Stimulated activated CD8-positive, alpha-beta memory T cell treated with anti-CD3 and anti-CD28 coated beads, Interleukin-2, amount 100 ng/mL, for 48 hours (primary cell): ENCODE data around the gene SNX10.

Experiments used
- DNase-seq, 2 donors: peaks; one replicate each; pipeline ENCODE4 v3.0.0-alpha.2; 2020; ENCODE audit warnings: low read depth in 2 of 2

Gene SNX10

DNA sequence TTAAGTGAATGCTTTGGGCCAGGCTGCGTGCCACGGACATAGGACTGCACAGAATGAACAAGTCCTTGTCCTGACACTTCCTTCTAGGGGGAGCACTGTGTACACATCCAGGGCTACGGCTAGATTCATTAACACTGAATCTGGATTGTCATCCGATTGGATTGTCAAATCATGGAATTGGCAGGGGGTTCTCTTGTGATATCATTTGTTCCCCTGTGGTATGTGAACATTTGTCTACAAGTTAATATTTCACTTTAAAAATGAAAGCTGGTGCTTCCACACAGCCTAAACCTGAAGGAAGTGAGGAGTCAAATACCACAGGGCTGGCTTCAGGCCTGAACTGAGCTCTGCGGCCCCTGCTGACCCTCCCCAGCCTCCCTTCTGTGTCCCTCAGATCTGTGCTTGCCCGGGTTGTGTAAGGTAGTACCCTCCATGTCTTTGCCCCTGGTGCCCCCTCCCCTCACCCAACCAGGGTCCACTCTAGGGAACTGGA lies 75.6 kb downstream of the SNX10 start:
- DNase-seq, result no peak

DNA sequence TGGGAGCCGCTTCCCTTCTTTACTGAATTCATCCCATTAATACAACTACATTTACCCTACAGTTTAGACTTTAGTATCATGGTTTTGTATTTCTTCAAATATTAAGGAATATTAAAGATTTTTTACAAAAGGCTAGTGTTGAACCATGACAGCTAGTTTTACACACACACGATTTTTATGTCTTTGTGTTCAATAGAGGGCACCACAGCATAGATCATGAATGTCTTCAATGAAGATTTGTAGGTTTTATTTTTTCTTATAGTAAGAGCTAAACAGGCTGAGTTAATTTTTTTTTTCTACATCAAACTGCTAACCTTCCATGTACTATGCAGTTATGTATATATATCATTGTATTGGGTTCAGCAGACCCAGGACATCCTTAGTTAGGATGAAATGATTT lies 76.9 kb downstream of the SNX10 start:
- no peak for DNase-seq

DNA sequence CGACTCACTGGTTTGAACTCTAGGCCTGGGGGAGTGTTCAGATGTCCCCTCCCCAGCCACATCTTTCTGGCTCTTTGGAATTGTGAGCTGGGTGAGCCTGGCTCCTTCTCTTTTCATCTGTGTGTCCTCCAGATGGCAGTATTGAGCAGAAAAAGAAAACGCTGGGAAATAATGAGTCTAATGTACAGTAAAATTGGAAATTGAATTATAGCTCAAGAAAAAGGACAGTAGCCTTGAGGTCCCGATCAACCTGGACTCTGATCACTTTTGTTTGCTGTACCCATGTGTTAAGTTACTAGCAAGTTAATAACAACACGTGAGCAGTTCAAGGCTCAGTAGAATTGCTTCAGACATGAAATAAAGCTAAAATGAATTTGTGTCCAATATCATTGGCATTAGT lies 77.9 kb downstream of the SNX10 start:
- no peak for DNase-seq

DNA sequence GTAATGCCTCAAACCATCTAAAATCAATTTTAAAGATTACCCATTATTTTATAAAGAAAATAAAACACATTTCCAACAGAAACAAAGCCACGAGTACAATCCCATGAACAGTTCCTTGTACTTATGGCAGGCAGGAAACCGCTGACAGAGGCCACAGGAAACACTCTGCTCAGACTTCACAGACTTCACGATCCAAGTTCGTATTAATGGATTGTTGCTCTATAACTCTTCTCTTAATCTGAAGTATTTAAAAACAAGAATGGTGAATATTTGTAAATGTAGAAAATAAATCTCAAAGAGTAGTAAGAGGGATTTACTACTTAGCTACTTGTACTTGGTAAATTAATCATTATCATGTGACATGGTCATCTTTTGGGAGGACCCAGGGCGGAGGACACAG lies 78.3 kb downstream of the SNX10 start:
- no peak for DNase-seq

DNA sequence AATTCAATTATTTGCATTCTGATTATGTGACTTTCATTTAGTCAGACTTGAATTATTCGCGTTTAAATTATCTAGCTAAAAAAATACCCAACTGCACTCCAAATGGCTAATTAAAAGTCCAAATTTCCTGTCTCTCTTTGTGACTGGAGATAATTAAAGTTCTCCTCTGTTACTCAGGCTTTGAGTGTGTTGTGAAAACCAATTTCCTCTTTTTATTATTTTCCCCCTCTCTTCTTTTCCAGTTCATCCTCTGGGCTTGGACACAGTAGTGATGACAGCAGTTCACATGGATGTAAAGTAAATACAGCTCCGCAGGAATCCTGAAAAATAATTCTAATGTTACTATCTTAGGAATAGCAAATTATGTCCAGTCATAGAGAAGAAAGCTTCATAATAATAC lies 80.6 kb downstream of the SNX10 start:
- DNase-seq, result no peak

DNA sequence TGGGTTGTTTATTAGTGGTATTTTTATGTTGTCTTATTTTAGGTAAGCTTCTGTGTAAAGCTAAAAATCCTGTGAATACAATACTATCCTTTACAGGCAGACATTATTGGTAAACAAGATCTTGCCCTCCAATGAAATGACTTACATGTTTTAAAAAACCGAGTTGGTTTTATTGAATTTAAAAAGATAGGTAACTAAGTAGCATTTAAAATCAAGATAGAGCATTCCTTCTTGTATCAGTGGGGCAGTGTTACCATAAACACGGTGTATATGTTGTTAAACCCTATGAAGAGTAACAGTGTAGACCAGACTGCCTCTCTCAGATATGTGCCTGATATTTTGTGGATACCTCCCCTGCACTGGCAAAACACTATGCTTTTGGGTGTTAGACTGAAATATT lies 81.0 kb downstream of the SNX10 start:
- DNase-seq, result no peak

DNA sequence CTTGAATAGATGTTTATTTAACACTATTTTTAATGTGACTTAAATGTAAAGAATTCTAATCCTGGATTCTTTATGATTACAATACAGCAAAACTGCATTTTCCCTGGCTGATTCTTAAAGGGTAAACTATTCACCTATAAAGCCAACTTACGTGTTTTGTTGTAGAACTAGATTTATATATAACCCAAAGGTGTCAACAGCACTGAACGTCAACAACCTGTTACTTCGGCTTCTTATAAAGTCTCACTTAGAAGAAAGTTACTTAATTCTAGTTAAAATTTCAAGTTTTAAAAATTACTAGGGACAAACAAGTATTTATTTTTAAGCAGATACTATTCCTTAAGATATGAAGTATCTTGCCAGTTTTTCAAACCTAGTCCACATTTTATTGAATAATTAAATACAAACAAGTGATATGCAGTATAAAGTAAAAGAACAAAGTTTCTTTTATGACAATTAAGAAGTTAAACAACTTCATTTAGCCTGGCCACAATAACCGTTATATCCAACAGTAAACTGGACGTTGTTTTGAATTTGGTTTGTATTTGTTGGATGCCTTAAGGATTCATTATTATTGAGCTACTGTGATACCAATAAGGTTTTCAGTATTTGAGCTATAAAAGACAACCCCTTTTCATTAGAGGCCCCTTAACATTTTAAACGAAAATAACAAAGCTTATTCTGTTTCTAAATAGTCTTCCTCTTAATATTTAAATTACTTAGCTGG lies 83.1 kb downstream of the SNX10 start:
- no peak for DNase-seq

DNA sequence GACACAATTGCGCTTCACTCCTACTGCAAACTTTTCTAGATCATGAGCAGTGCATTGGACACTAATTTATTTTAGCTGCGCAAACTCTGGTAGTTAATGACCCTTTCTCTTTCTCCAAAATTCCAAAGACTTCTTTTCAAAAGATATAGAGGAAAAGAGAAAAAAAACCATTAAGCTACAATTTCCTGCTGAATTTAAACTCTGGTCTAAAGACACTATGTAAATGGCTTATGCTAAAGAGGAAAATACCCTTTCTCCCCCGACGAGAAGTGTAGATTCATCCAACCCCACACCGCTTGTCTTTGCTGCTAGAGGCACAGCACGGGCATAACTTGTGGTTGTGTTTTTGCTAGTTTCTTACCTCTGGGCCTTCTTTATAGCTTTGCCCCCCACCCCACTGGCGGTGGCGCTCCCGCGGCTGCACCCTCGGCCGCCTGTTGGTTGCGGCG lies 84.1 kb downstream of the SNX10 start:
- no peak for DNase-seq

DNA sequence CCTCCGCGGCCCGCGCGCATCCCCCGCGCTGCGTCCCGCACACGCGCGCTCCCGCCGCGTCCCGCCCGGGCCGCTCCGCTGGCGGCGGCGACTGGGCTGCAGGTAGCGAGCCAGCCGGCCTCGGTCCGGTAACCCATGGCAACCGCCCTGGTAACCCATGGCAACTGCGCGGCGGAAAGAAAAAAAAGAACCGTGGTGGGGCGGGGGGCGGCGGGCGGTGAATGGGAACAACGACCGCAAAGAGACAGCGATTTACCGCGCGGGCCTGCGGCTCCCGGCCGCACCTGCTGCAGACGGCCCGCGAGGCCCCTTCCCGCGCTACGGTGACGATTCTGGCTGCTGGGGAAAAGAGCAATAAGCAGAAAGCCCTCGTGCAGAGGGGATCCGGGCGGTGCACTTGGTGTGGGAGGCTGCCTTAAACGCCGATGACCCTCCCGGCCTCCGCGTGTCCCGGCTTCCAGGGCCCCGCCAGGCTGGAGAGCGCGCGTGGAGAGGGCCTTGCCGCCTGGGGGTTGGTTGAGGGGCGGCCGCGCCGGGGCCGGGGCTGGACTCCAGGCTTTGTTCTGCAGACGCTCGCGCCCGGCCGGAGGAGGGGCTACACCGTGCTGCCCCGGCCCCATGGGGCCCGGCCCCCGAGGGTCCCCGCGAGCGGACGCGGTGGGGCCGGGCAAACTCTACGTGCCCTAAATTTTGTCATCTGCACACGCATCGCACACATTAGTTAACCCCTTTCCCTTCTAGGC lies 84.7 kb downstream of the SNX10 start:
- peak; percentile 20 to 21 for DNase-seq

DNA sequence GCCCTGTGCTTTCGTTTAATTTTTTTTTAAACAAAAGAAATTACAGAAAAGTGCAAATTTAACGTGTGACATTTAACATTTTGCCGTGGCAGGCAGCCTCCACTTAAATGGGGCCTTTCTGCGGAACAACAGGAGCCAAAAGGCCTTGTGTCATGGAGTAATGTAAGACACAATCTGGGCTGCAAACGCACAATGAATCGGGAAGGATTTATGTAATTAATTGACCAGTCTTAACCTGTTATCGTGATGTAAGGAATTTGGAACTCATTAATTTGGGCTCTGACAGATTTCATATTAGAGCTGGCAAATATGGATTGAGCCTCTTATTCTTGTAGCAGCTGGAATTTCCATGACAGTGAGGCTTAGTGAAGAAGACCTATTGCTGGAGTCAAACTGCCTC lies 86.4 kb downstream of the SNX10 start:
- no peak for DNase-seq

DNA sequence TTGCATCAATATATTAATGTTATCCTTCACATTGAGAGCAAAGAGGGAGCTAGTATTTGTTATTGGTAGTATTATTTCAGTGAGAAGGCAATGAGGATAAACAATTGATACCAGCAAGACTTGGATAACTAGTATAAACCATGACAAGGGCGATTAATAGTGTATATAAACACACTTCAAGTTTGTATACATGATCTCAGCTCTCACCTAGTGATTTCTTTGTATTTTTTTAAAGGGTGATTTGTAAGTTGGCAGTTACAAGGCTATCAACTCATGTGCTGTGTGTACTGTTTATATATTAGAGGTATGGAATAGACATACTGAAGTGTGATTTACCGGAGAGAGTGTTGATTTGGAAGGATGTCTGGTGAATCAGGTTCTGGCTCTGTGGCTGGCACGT lies 88.0 kb downstream of the SNX10 start:
- no peak for DNase-seq

DNA sequence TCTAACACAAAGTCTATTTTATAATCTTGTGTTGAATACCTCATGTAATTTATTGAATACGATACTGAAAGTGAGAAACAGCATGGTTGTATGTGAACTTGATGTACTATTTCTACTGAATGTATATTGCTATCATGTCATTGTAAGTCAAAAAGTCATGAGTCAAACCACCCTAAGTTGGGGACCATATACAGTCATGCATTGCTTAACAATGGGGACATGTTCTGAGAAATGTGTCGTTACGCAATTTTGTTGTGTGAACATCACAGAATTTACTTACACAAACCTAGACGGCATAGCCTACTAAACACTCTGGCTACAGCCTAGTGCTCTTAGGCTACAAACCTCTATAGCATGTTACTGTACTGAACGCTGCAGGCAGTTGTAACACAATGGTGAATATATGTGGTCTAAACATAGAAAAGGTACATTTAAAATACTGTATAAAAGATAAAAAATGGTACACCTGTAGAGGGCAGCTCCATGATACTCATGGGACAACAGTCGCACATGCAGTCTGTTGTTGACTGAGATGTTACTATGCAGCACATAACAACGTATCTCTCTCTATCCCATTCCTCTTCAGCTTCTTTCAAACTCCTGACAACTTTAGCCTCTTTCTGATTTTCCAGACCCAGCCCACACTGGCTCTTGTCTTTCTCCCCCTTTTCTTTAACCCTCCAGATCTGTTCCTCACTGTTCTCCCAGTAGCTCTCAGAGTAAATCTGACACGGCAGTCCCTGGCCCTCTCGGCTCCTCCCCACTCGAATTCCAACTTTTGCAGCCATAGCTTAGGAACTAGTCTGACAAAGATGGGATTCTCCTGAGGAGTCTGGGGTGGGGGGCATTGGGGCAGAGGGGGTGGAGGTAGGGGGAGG lies 90.1 kb downstream of the SNX10 start:
- no peak for DNase-seq

DNA sequence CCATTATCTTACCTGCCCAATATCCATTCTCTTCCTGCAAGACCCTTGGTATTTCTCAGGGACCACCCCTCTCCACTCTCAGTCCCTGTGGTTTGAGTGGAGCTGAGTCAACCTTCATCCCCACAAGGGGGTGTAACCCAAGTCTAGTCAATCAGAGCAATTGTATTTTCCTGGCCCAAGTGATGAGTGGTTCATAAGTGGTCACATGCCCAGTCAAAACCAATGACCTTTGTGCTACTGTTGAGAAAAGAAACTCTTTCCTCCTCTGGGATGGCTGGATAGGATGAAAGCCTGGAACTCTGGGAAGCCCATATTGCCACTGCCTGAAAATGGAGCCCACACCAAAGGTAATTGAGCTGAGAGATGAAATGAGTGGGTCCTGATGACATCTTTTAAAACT lies 93.6 kb downstream of the SNX10 start:
- no peak for DNase-seq

DNA sequence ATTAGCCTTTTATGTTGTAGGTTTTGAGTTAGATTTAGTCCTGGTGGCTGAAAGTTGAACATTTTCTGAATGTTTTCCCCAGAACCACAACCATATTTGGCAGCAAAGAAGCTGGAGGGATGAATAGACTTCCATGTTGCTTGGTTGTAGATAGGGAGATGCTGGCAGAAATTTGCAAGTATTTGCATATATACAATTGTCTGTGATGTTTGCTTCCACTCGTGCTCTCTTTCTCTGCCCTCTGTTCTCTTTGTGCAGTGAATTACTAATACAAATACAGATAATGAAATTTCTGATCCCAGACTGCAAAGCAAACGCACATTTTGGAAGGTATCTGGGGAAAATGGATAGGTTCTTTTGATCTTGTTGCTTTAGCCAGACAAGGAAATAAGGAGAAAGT lies 96.1 kb downstream of the SNX10 start:
- no peak for DNase-seq

DNA sequence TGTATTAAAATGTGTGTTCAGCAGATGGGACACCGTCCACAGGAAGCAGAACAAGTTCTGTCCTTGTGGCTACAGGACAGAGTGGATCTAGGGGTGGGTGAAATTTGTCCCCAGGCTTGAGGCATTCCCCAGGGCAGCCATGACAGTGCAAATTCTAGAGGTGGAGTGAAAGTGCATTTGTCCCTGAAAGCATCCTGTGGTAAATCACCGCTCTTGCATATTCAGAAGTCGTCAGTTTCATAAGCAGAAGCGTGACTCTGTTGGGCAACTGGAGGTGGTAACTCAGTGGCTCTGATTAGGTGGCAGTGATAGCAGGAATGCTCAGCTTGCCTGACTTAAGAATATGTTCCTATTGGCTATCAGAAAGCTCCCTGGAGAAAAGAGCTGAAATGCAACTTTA lies 96.6 kb downstream of the SNX10 start:
- no peak for DNase-seq

DNA sequence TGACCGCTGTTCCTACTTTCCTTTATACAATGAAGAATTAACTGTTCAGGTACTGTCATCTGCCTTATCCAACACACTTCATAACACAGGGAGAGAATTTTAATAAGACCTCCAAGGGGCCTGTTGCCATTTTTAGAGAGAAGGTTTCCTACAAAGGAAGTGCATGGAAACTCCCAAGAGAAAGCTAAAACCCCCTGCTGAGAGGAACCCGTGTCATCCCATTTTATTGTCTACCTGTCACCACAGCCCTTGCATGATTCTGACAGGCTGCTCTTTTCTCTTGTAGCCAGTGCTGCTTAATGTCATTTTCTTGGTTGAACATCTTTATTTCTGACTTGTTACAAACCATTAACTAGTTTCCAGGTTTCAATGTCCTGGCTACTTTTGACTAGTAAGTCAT lies 98.4 kb downstream of the SNX10 start:
- DNase-seq, result no peak

DNA sequence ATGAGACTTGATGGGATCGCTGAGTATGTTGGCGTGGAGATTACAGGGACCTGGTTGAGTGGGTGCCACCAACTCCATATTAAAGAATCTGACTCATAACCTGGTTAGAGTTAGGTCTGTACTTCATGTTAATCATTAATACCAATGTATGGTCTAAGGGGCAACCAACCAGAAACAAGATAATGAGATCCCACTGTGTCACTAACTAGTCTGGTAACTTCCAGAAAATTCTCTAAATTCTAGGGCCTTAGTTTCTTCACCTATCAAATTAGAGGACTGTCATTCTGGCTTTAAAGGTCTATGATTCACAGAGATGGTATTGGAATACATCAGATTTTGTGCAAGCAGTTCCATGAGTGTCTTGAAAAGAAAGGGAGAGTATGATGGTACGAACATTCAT lies 102.2 kb downstream of the SNX10 start:
- no peak for DNase-seq

DNA sequence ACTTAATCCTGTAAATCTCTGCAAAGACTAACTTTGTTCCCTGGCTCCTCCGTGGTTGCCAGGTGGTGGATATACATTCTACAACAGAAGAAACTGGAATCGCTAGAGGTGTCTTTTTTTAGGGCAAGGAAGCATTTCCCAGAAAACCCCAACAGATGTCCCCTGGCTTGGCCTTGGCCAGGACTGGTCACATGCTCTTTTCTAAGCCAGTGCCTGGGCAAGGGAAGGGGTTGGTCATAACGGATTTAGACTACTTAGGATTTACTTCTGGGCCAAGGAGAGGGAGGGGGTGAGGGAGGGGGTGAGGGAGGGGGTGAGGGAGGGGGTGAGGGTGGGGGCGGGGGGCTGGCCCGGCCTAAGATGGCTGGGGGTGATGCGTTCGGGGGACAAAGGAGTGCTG lies 105.7 kb downstream of the SNX10 start:
- no peak for DNase-seq

DNA sequence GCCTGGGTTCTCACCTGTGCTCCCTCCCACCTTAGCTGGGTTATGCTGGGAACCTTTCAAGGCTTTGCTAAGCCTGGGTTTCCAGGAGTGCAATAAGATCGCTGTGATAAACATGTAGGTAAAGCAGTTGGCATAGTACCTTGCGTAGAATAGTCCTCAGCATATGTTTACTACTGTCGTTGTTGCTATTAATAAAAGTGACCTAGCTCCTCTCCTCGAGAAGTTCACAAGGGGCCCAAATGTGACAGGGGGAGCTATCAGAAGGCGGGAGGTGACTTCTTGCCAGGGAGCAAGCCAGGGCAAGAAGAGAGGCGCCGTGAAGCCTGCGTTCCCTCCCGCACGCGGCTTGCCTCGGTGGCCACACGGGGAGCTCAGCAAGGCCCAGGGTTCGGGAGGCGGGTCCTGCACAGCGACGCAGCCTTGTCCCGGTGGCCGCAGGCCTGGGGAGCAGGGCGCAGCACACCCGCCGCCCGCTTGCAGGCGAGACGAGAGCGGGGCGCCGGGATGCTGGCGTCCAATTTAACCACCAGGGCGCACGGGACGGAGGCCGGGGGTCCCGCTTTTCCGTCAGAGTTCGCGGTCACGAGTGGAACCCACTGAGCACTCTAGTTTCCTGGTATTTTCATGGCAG lies 106.2 kb downstream of the SNX10 start:
- DNase-seq, result no peak

DNA sequence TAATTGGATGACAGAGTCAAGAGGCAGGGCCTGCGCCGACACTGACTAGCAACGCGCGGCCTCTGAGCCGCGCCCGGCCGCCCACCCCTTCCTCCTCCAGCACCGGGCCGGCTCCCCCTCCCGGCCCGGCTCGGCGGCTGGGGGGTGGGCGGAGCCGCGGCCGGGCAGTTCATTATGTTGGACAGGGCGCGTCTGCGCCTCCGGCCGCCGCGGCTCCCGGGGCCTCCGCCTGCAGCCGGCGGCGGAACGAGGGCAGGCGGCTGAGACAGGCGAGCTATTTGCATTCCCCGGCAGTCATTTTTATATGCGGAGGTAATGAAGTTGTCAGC lies 106.7 kb downstream of the SNX10 start:
- DNase-seq, result peak; percentile 23 to 40

DNA sequence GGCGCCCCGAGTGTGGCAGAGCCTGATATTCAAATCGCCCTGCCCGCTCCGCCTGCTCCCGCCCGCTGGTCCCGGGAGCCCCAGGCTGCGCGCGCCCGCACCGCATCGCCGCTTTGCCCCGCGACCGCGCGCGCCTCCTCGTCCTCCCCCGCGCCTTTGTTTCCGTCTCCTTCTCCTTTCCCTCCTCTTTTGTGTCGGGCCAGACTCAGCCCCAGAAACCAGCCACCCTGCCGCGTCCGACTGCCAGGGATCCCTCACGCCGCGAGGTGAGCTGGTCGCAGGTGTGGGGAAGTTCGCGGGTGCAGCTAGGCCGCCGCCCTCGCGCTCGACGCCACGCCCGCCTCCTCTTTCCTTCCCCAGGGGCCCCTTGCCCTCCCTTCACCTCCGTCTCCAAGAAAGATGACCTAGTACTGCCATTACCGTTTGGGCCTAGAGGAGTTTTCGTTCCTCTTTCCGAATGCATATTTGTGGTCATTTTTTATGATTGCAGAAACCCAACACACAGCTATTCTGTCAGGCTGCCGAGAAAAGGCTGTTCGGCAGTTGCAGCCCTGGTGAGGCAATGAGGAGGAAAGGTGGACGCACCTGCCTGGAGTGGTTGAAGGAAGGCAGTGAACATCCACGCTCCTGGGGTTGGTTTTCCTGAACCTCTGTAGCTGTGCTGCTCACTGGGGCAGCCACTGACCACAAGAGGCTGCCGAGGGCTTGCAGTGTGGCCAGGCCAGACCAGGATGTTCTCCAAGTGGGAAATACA lies 107.3 kb downstream of the SNX10 start:
- peak; percentile 17 for DNase-seq
